Activated CD4-positive, alpha-beta T cell treated with anti-CD3 and anti-CD28 coated beads, Interleukin-2, amount 50 U/mL, for 4 hours (primary cell): Measurements from ENCODE around the gene CPTP.
A peak's percentile ranks its signal among the peaks of the same experiment; 100 is the strongest.
"Not testable (repeated sequence)": the region's sequence is repeated elsewhere in the genome, so short reads cannot be mapped to it uniquely, and the experiment has no call there.

Experiments used
- DNase-seq, 2 experiments: peaks; one replicate each; pipeline ENCODE4 v3.0.0-alpha.2; 2020

CPTP gene

GRCh38 chr1:1307261-1307922 lies 17.2 kb upstream of the CPTP start:
- no peak for DNase-seq

DNA sequence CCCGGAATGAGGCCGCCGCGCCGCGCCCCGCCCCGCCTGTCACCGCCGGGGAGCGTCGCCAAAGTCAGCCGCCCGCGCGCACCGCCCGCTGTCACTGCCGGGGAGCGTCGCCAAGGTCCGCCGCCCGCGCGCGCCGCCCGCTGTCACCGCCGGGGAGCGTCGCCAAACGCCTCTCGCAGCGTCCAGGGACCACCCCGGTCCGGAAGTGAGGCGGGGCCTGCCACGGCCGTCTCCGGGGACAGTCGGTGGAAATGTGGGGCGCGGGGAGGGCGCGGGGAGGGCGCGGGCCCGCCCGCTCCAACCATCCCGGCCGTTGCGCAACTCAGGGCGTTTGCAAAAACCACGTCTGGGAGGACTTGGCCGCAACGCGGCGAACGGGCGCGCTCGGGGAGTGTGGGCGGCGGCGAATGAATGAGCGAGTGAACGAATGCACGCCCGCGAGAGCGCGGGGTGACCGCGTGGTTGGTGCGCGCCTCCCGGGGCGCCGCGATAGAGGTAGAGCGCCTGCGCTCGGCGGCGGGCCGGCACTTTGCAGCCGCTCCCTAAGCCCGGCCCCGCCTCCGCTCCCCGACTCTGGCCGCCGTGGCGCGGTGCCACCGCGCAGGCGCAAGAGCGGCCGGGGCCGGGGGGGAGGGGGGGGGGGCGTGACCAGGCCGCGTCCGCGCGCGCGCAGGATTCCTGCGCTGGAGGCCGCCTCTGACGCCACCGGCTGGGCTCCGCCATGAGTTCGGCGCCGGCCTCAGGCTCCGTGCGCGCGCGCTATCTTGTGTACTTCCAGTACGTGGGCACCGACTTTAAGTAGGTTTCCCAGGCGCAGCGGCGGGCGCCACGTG lies 16.5 kb upstream of the CPTP start, which contains the start of the genes ACAP3 and PUSL1:
Gene ACAP3, minus strand, starts transcription at position 8 of the 833 bp plus-strand sequence. CDS start 115 bp downstream, outside the sequence.
Gene PUSL1, plus strand, starts transcription at position 675 of the 833 bp plus-strand sequence. Its CDS starts 47 bp downstream, at position 722.
- peak; percentile 80 to 85 for DNase-seq

- DNase-seq, result no peak
These were observed 15.8 kb upstream of the CPTP start for GRCh38 chr1:1308756-1309250.

- no peak for DNase-seq
These were observed 15.1 kb upstream of the CPTP start for GRCh38 chr1:1309251-1310108.

GRCh38 chr1:1310109-1310385 lies 14.6 kb upstream of the CPTP start:
- DNase-seq, result no peak

GRCh38 chr1:1310476-1311053 lies 14.0 kb upstream of the CPTP start:
- DNase-seq, result no peak

DNA sequence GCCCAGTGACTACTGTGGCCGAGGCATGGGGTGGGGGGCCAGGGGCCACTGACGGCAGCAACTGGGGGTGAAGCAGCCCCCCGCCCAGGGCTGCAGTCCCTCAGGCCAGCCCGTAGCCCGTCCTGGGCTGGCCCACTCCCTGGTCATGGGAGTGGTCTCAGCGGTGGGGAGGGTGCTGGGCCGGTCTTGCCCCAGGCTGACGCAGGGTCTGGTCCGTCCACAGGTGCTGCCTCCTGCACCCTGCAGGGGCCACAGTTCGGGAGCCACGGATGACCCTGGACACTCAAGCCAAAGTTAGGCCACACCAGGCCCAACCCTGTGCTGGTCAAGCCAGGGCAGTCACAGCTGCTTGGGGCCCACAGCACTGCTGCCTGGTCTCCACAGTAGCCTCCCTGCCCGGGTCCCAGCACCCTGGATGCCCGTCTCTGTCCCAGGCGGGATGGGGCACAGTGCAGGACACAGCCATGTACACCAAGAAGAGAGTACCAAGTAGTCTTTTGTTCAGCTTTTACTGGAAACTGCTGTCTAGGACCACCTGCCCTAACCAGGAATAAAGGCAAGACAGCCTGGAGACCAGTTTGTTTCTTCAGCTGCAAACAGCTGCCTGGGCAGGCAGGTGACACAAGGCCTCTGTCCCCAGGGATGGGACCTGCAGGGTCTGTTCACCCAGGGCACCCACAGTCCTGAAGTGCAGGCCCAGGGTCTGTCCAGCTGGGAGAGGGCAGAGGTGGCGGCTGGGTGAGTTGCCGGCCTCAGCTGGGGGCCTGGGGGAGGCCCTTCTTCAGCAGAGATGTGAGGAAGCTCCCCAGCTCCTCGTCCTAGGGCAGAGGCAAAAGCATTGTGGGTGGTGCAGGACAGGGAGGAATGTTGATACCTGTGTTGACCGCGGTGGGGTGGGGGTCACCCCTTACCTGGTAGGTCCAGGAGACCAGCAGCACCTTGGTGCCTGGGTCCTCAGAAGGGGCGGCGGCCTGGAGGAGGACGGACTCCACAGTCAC lies 13.2 kb upstream of the CPTP start:
- no peak for DNase-seq

DNA sequence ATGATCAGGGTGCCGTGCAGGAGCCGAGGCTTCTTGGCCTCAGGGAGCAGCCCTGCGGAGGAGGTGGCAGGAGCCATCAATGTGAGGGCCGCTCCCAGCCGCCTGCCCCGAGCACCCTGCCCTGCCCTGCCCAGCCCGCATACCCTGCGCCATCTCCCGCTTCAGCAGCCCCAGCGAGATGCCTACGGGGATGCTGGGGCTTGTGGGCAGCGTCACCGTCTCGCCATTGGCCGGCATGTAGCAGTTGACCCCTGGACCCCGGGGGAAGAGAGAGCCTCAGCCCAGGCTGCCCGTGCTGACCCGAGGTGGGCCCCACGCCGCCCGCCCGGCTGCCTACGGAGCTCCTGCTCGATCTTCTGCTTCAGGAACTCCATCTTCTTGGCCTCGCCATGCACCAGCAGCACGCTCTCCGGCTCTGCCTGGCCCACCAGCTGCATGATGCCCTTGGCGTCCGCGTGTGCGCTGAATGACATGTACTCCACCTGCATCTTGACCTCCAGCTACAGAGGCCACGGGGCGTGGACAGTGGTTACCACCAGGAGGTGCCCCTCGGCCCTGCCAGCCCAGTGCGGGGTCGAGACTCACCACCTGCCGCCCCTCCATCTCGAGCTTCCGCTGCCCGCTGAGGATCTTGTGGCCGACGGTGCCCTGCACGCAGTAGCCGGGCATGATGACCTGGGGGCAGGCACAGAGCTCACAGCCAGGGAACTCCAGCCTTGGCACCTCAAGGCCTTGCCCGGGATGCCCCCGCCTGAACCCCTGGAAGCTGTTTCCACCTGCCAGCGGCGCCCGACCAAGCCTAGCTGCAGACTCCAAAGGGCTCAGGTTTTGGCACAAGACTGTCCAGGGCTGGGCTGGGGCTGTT lies 11.9 kb upstream of the CPTP start:
- DNase-seq, result no peak

GRCh38 chr1:1313500-1314236 lies 10.9 kb upstream of the CPTP start:
- no peak for DNase-seq

DNA sequence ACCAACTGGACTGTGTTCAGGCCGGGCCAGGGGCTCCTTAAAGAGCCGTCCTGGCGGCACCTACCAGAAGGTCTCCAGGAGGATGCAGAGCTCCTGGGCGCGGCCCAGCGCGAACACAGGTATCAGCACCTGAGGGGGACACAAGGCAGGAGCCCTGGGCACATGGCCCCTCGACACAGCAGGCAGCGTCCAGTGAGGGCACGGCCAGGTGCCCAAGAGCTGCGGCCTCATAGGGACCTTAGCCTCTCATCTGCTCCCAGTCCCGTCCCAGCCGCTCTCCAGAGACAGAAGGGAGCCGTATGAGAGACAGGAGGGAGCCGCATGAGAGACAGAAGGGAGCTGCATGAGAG lies 10.4 kb upstream of the CPTP start:
- DNase-seq, result no peak

DNA sequence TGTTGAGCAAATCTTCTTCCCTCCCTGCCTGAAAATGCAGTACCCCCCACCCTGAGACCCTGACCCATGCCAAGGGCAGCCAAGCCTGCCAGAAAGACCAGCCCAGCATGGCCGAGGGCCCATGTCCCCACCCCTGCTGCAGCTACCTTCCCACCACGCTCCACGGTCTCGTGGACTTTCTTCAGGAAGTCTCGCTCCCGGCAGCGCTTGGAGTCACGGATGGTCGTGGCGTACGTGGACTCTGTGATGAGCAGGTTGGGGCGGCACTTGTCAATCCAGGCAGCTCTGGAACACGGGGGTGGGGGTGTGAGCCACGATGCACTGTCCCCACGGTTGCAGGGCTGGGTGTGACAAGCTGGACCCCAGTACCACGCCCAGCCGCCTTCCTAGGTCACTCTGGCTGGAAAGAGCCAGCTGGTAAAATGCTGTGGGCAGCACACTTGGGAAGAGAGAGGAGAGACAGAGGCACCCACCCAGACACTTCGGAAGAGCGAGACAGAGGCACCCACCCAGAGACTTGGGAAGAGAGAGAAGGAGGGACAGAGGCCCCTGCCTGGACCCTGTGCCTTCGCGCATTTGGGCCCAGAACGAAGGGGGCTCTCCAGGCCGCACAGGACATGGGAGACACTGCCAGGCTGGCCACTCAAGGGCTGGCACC lies 9.8 kb upstream of the CPTP start:
- DNase-seq, result no peak

GRCh38 chr1:1315435-1315954 lies 9.1 kb upstream of the CPTP start:
- DNase-seq, result no peak

- DNase-seq, result not testable (repeated sequence)
These were observed 8.4 kb upstream of the CPTP start for GRCh38 chr1:1316199-1316598.

DNA sequence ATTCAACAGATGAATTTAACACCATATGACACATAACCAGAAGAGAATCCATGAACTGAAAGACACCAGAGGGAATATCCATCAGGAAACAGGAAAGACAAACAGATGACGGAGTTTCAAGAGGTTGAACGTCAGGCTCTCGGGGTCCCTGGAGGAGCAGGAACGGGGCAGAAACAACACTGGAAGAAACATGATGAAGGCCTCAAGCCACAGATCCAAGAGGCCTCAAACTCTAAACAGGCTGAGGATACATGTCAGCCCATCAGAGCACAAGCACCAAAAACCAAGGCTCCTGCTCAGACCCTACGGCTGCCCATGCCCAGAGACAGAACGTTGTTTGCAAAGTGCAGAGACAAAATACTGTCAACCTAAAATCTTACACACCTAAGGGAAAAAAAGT lies 7.2 kb upstream of the CPTP start:
- DNase-seq, result no peak

DNA sequence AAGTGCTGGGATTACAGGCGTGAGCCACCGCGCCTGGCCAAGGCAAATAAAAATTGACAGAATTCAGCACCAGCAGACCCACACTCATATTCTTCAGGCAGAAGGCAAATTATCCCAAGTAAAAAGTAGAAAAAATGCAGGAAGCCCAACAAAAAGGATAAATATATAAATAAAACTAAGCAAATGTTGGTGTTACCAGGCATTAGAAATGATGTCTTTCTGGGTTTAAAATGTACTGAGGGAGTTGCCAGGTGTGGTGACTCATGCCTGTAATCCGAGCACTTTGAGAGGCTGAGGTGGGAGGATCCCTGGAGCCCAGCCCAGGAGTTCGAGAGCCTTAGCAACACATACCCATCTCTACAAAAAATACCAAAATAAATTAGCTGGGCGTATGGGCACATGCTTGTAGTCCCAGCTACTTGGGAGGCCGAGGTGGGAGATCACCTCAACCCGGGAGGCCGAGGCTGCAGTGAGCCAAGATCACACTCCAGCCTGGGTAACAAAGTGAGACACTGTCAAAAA lies 6.4 kb upstream of the CPTP start:
- DNase-seq, result no peak

DNA sequence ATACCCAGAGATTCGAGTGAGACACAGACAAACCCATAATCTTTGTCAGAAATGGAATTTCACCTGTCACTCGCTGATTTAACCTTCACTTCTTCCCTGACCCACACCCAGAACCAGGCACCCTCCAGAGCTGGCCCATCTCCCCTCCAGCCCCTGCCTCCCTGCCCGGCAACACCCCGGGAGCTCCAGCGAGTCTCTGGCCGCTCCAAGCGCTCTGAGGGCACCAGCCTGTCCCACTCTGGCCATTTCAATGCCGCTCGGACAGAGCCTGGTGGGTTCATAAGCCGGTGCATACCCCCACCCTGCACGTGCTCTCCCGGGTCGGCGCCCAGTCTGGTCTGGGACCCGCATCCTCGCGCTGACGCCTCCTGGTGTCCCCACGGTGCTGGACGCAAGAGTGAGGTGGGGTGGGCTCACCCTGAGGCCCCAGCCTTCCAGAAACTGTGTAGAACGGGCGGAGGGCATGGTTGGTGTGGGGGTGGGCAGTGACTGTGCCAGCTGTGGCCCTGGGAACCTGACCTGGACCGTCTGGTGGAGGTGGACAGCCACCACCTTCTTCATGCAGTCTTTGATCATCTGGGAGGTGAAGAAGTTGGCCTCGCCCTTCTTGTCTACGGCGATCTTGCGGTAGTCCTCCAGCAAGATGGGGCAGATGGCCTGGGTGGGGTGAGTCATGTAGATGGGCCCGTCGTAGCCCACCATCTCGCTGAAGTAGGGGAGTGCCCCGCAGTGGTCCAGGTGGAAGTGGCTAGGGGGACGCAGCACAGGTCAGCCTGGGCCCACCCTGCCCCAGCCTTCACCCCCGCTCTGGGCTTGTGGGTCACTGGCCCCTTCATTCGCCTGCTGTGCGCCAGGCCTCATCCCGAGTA lies 5.6 kb upstream of the CPTP start:
- no peak for DNase-seq

DNA sequence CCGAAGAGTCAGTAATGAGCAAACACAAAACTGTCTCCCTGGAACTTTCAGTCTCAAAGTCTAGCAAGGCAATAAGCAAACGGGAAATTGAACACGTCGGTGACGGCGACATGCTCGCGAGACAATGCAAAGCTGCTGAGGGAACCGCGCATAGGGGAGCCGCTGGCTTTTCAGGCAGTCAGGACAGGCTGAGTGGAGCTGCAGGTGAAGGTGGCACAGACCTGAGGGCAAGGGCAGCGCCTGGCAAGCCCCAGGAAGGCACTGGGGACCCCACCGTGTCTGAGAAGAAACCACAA lies 5.0 kb upstream of the CPTP start:
- no peak for DNase-seq
